ENCODE measurements around the gene PRB4. TPM values are rescaled to one million over a fixed set of nuclear protein-coding genes. Genes with fewer than 3 reads are reported as not detected.

Gene PRB4
- total and polyA plus RNA-seq, 9 of the 15 experiments (the other 6 are each of a cell fraction or from before 2014, with no cell fraction given) = not detected

DNA sequence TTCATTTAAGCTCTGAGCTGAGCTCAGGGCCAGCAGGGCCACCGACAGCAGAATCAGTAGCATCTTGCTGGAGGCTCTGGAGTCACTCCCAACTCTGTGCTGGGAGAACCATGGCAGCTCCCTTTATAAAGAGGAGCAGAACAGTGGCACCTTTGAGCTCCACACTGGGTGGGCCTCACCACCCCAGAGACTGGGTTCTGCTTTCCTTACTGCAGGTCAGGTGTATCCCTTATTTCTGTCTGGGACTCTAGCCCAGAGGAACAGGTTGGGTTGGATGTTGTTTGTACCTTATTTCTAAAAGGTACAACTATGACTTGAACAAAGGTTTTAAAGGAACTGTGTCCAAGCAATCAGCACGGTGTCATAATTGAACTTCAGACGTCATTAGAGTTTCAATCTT is 40.6 kb downstream of the PRB4 start, which contains the start of gene PRB3 (continued):
- TF ChIP-seq, protein P1, sequence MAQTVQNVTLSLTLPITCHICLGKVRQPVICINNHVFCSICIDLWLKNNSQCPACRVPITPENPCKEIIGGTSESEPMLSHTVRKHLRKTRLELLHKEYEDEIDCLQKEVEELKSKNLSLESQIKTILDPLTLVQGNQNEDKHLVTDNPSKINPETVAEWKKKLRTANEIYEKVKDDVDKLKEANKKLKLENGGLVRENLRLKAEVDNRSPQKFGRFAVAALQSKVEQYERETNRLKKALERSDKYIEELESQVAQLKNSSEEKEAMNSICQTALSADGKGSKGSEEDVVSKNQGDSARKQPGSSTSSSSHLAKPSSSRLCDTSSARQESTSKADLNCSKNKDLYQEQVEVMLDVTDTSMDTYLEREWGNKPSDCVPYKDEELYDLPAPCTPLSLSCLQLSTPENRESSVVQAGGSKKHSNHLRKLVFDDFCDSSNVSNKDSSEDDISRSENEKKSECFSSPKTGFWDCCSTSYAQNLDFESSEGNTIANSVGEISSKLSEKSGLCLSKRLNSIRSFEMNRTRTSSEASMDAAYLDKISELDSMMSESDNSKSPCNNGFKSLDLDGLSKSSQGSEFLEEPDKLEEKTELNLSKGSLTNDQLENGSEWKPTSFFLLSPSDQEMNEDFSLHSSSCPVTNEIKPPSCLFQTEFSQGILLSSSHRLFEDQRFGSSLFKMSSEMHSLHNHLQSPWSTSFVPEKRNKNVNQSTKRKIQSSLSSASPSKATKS (CRISPR knock-in tag; IDR thresholded peaks at IDR 0.05) = no peak
- TF ChIP-seq RBM22 (IDR thresholded peaks at IDR 0.05; ENCODE audit: low read depth, low read length, poor library complexity, severe bottlenecking) (no peak), MAFG (tag; conservative IDR thresholded peaks at IDR 0.05) (no peak), MEF2A (IDR thresholded peaks at IDR 0.05; ENCODE audit: control insufficient read depth, low read depth, low read length) (no peak), CSDE1 (IDR thresholded peaks at IDR 0.05) (no peak), MXI1 (IDR thresholded peaks at IDR 0.05; ENCODE audit: low read depth, low read length) (no peak), ZNF184 (CRISPR knock-in tag; IDR thresholded peaks at IDR 0.05) (no peak)

GRCh38 chr12:11264501-11264900 is 45.7 kb downstream of the PRB4 start:
- H3K27me3 ChIP-seq (ENCODE audit: control insufficient read depth in 2 of 2, insufficient read depth in 2 of 2, low read length in 2 of 2) = no peaks in the 10 kb centered on the region
- no peaks in the 10 kb centered on the region for H4K20me1 ChIP-seq (replicated peaks; ENCODE audit: control insufficient read depth, insufficient read depth, low read length)
- no peak overlapping the region for H3K4me3 ChIP-seq
- BruUV-seq (replicated peaks) = no TSS peak
- in situ Hi-C loops (cut with MboI) (no loop called here), intact Hi-C loops (cut with micrococcal nuclease) (no loop called here)
- no peak overlapping the region for H2AFZ ChIP-seq (ENCODE audit: low read depth, low read length)
- ATAC-seq (no peak), DNase-seq (ENCODE audit: extremely low read depth in 1 of 4, low spot score in 3 of 4) (no peak), FAIRE-seq (no peak)
- ChIA-PET CTCF (ENCODE audit: low intra/inter-chr PET ratio) (no interaction called here), POLR2A (no interaction called here)
- H3K27ac ChIP-seq (ENCODE audit: extremely low read depth, low read depth, low read length) = no peak overlapping the region
- H3K4me1 ChIP-seq (replicated peaks in 1 of 2; ENCODE audit: control insufficient read depth in 2 of 2, insufficient read depth in 2 of 2, low read length in 2 of 2) = no peaks in the 10 kb centered on the region
- no peak overlapping the region for H3K4me2 ChIP-seq (ENCODE audit: insufficient read depth, low read length)
- H3K9ac ChIP-seq (ENCODE audit: insufficient read depth in 1 of 2, low read depth in 2 of 2, low read length in 2 of 2) = no peak overlapping the region
- H3K79me2 ChIP-seq (ENCODE audit: control insufficient read depth, insufficient read depth, low read length) = no peaks in the 10 kb centered on the region
- H3K36me3 ChIP-seq (ENCODE audit: control insufficient read depth, insufficient read depth, low read length) = no peaks in the 10 kb centered on the region
- H3K9me3 ChIP-seq (replicated peaks; ENCODE audit: control insufficient read depth, insufficient read depth, low read depth, low read length) = no peaks in the 10 kb centered on the region
- no peaks in the 10 kb centered on the region for H3K9me1 ChIP-seq (ENCODE audit: control insufficient read depth, insufficient read depth, low read length)
- 0% methylated on average over 1 of the region's 1 CpG for WGBS (ENCODE audit: insufficient coverage, low coverage, missing lambda C conversion rate)
- TF ChIP-seq ATF1 (CRISPR knock-in tag; IDR thresholded peaks at IDR 0.05) = no peak
- TF ChIP-seq ATF1 (tag; IDR thresholded peaks at IDR 0.05) = no peak
- TF ChIP-seq SP2 (IDR thresholded peaks at IDR 0.05; ENCODE audit: extremely low read depth, low read depth, low read length, poor library complexity, severe bottlenecking) = no peak
- TF ChIP-seq JUN (IDR thresholded peaks at IDR 0.05; ENCODE audit: borderline replicate concordance, low read depth, low read length) = no peak
- no peak for TF ChIP-seq JUN (CRISPR knock-in tag; IDR thresholded peaks at IDR 0.05; ENCODE audit: borderline replicate concordance)
- no peak for TF ChIP-seq MCM2 (IDR thresholded peaks at IDR 0.05; ENCODE audit: low read depth)
- TF ChIP-seq NFE2 (IDR thresholded peaks at IDR 0.05; ENCODE audit: low read depth) = no peak
- no peak for TF ChIP-seq ZNF778 (CRISPR knock-in tag; IDR thresholded peaks at IDR 0.05)
- TF ChIP-seq ZNF280A (IDR thresholded peaks at IDR 0.05; ENCODE audit: low read depth, partially characterized antibody) = no peak
- TF ChIP-seq, protein P2, sequence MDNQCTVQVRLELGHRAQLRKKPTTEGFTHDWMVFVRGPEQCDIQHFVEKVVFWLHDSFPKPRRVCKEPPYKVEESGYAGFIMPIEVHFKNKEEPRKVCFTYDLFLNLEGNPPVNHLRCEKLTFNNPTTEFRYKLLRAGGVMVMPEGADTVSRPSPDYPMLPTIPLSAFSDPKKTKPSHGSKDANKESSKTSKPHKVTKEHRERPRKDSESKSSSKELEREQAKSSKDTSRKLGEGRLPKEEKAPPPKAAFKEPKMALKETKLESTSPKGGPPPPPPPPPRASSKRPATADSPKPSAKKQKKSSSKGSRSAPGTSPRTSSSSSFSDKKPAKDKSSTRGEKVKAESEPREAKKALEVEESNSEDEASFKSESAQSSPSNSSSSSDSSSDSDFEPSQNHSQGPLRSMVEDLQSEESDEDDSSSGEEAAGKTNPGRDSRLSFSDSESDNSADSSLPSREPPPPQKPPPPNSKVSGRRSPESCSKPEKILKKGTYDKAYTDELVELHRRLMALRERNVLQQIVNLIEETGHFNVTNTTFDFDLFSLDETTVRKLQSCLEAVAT (IDR thresholded peaks at IDR 0.05) = no peak
- no peak for TF ChIP-seq CBFA2T3 (IDR thresholded peaks at IDR 0.05)
- no peak for TF ChIP-seq ZNF184 (CRISPR knock-in tag; IDR thresholded peaks at IDR 0.05)
- no peak for TF ChIP-seq RUNX1 (IDR thresholded peaks at IDR 0.05; ENCODE audit: low read depth)
- no peak for TF ChIP-seq NFE2L1 (tag; IDR thresholded peaks at IDR 0.05; ENCODE audit: borderline replicate concordance, low read depth)
